ENCODE results near the gene SIRT5. TPM values are rescaled to one million over a fixed set of nuclear protein-coding genes. Genes with fewer than 3 reads are reported as not detected.

The SIRT5 gene
- total RNA-seq, 2 experiments from 2014 or later, result 9.9 to 10.4 TPM

- ChIA-PET CTCF (interaction anchor here (0.7 to 6.9 kb wide), 34 partner anchors 8 to 1734 kb away, joined by 3 to 76 read pairs (median 4); partner anchors contain the start of genes RANBP9, SIRT5 and TBC1D7), POLR2A (interaction anchor here (0.8 to 4.7 kb wide), 8 partner anchors 9 to 287 kb away, joined by 3 to 32 read pairs (median 8); partner anchors contain the start of genes MCUR1, RANBP9, SIRT5 and TBC1D7)
- no peaks in the 10 kb centered on the region for H3K27me3 Mint-ChIP-seq
- peak; percentile 61 for DNase-seq
- peaks cover 30% of the 10 kb centered on the region for H3K36me3 Mint-ChIP-seq
- H3K4me3 Mint-ChIP-seq, result peak overlapping the region; percentile 87
- intact Hi-C loops (cut with micrococcal nuclease), result loop anchor here (1.0 to 5.0 kb wide), 3 partner anchors 41 to 152 kb away; partner anchors contain the start of gene SIRT5
- H3K4me1 Mint-ChIP-seq (ENCODE audit: low read depth), result peaks cover 44% of the 10 kb centered on the region
- no peaks in the 10 kb centered on the region for H3K9me3 Mint-ChIP-seq
- peak overlapping the region; percentile 92 for H3K27ac Mint-ChIP-seq
These were observed 41.4 kb downstream of the SIRT5 start for GRCh38 chr6:13615792-13616120.

GRCh38 chr6:13617066-13617465 is 42.7 kb downstream of the SIRT5 start:
- Mint-ChIP-seq H3K27me3 (no peaks in the 10 kb centered on the region), H3K4me1 (ENCODE audit: low read depth) (peaks cover 37% of the 10 kb centered on the region), H3K27ac (peak overlapping the region; percentile 69), H3K4me3 (peak overlapping the region; percentile 87), H3K36me3 (peaks cover 35% of the 10 kb centered on the region), H3K9me3 (no peaks in the 10 kb centered on the region)
- intact Hi-C loops (cut with micrococcal nuclease), result loop anchor here (5.0 kb wide), 1 partner anchor 150 kb away; no protein-coding TSS in a partner anchor
- DNase-seq, result no peak
- ChIA-PET CTCF (interaction anchor here (0.9 to 6.9 kb wide), 5 partner anchors 7 to 94 kb away, joined by 3 to 76 read pairs (median 30); partner anchors contain the start of genes RANBP9 and SIRT5), POLR2A (interaction anchor here (0.7 to 4.7 kb wide), 5 partner anchors 10 to 177 kb away, joined by 3 to 32 read pairs (median 4); partner anchors contain the start of genes GFOD1 and RANBP9)

GRCh38 chr6:13624871-13625288 is 50.5 kb downstream of the SIRT5 start:
- H3K27me3 Mint-ChIP-seq, result no peaks in the 10 kb centered on the region
- H3K36me3 Mint-ChIP-seq, result peaks cover 47% of the 10 kb centered on the region
- peak overlapping the region; percentile 40 for H3K27ac Mint-ChIP-seq
- CTCF ChIA-PET, result interaction anchor here (0.6 to 2.4 kb wide), 17 partner anchors 9 to 287 kb away, joined by 3 to 30 read pairs (median 3); partner anchors contain the start of genes NOL7 and SIRT5
- peaks cover 20% of the 10 kb centered on the region for H3K4me1 Mint-ChIP-seq (ENCODE audit: low read depth)
- no peaks in the 10 kb centered on the region for H3K9me3 Mint-ChIP-seq
- POLR2A ChIA-PET, result interaction anchor here (1.0 to 2.0 kb wide), 2 partner anchors 9 to 86 kb away, joined by 4 to 7 read pairs; partner anchors contain the start of gene NOL7
- H3K4me3 Mint-ChIP-seq, result no peak overlapping the region
- intact Hi-C loops (cut with micrococcal nuclease), result loop anchor here (2.0 kb wide), 1 partner anchor 86 kb away; the partner anchor contains the start of gene RANBP9
- peak; percentile 25 for DNase-seq

GRCh38 chr6:13629459-13630116 is 55.2 kb downstream of the SIRT5 start:
- Mint-ChIP-seq H3K27ac (peak overlapping the region; percentile 71), H3K36me3 (peaks cover 44% of the 10 kb centered on the region), H3K27me3 (no peaks in the 10 kb centered on the region), H3K4me1 (ENCODE audit: low read depth) (peaks cover 40% of the 10 kb centered on the region), H3K4me3 (no peak overlapping the region), H3K9me3 (no peaks in the 10 kb centered on the region)
- CTCF ChIA-PET, result interaction anchor here (1.5 to 2.6 kb wide), 2 partner anchors 14 to 55 kb away, joined by 3 to 12 read pairs; partner anchors contain the start of genes NOL7 and SIRT5
- POLR2A ChIA-PET, result interaction anchor here (0.8 to 1.1 kb wide), 2 partner anchors 15 to 55 kb away, joined by 3 read pairs; partner anchors contain the start of gene SIRT5
- intact Hi-C loops (cut with micrococcal nuclease), result loop anchor here (2.0 kb wide), 1 partner anchor 43 kb away; no protein-coding TSS in a partner anchor
- DNase-seq, result no peak

- H3K4me1 Mint-ChIP-seq (ENCODE audit: low read depth), result peaks cover 45% of the 10 kb centered on the region
- peaks cover 40% of the 10 kb centered on the region for H3K36me3 Mint-ChIP-seq
- peak overlapping the region; percentile 71 for H3K27ac Mint-ChIP-seq
- CTCF ChIA-PET, result interaction anchor here (1.5 to 2.6 kb wide), 2 partner anchors 15 to 56 kb away, joined by 3 to 12 read pairs; partner anchors contain the start of genes NOL7 and SIRT5
- no peaks in the 10 kb centered on the region for H3K9me3 Mint-ChIP-seq
- POLR2A ChIA-PET, result interaction anchor here (0.8 kb wide), 1 partner anchor 56 kb away, joined by 3 read pairs; the partner anchor contains the start of gene SIRT5
- H3K4me3 Mint-ChIP-seq, result no peak overlapping the region
- H3K27me3 Mint-ChIP-seq, result no peaks in the 10 kb centered on the region
- intact Hi-C loops (cut with micrococcal nuclease), result loop anchor here (2.0 kb wide), 1 partner anchor 42 kb away; no protein-coding TSS in a partner anchor
- DNase-seq, result no peak
These were observed 56.1 kb downstream of the SIRT5 start for GRCh38 chr6:13630499-13630898.

GRCh38 chr6:13633343-13633742 is 58.9 kb downstream of the SIRT5 start:
- H3K4me3 Mint-ChIP-seq, result no peak overlapping the region
- no peaks in the 10 kb centered on the region for H3K27me3 Mint-ChIP-seq
- H3K27ac Mint-ChIP-seq, result no peak overlapping the region
- DNase-seq, result no peak
- peaks cover 38% of the 10 kb centered on the region for H3K36me3 Mint-ChIP-seq
- H3K4me1 Mint-ChIP-seq (ENCODE audit: low read depth), result peaks cover 57% of the 10 kb centered on the region
- intact Hi-C loops (cut with micrococcal nuclease), result no loop called here
- ChIA-PET CTCF (interaction anchor here (0.9 to 1.9 kb wide), 2 partner anchors 18 kb away, joined by 3 to 6 read pairs; partner anchors contain the start of gene NOL7), POLR2A (interaction anchor here (1.1 kb wide), 1 partner anchor 18 kb away, joined by 3 read pairs; the partner anchor contains the start of gene NOL7)
- no peaks in the 10 kb centered on the region for H3K9me3 Mint-ChIP-seq

GRCh38 chr6:13635948-13636658 is 61.7 kb downstream of the SIRT5 start:
- Mint-ChIP-seq H3K4me3 (no peak overlapping the region), H3K27ac (peak overlapping the region; percentile 64), H3K4me1 (ENCODE audit: low read depth) (peaks cover 44% of the 10 kb centered on the region)

GRCh38 chr6:13638014-13638413 is 63.6 kb downstream of the SIRT5 start:
- intact Hi-C loops (cut with micrococcal nuclease), result no loop called here
- no peak for DNase-seq
- CTCF ChIA-PET, result interaction anchor here (1.3 to 2.4 kb wide), 3 partner anchors 13 to 72 kb away, joined by 3 to 8 read pairs (median 6); partner anchors contain the start of gene NOL7
- no peaks in the 10 kb centered on the region for H3K27me3 Mint-ChIP-seq
- no peaks in the 10 kb centered on the region for H3K9me3 Mint-ChIP-seq
- H3K4me3 Mint-ChIP-seq, result no peak overlapping the region
- H3K4me1 Mint-ChIP-seq (ENCODE audit: low read depth), result peaks cover 44% of the 10 kb centered on the region
- peaks cover 31% of the 10 kb centered on the region for H3K36me3 Mint-ChIP-seq
- peak overlapping the region; percentile 38 for H3K27ac Mint-ChIP-seq
- POLR2A ChIA-PET, result no interaction called here

More at GRCh38 chr6:13635948-13636658, 61.7 kb downstream of the SIRT5 start:
- DNase-seq, result no peak
- peaks cover 38% of the 10 kb centered on the region for H3K36me3 Mint-ChIP-seq
- ChIA-PET CTCF (interaction anchor here (2.2 to 2.7 kb wide), 3 partner anchors 11 to 74 kb away, joined by 6 to 10 read pairs (median 8); partner anchors contain the start of gene NOL7), POLR2A (no interaction called here)
- H3K9me3 Mint-ChIP-seq, result no peaks in the 10 kb centered on the region
- intact Hi-C loops (cut with micrococcal nuclease), result no loop called here
- H3K27me3 Mint-ChIP-seq, result no peaks in the 10 kb centered on the region

- Mint-ChIP-seq H3K4me1 (ENCODE audit: low read depth) (peaks cover 50% of the 10 kb centered on the region), H3K36me3 (peaks cover 37% of the 10 kb centered on the region), H3K27ac (peak overlapping the region; percentile 38), H3K4me3 (no peak overlapping the region), H3K27me3 (no peaks in the 10 kb centered on the region), H3K9me3 (no peaks in the 10 kb centered on the region)
- POLR2A ChIA-PET, result interaction anchor here (0.8 kb wide), 1 partner anchor 293 kb away, joined by 3 read pairs; no protein-coding TSS in a partner anchor
- intact Hi-C loops (cut with micrococcal nuclease), result no loop called here
- DNase-seq, result no peak
- CTCF ChIA-PET, result no interaction called here
These were observed 64.2 kb downstream of the SIRT5 start for GRCh38 chr6:13638626-13639025.

- H3K4me1 Mint-ChIP-seq (ENCODE audit: low read depth), result peaks cover 36% of the 10 kb centered on the region
- CTCF ChIA-PET, result interaction anchor here (0.9 to 1.7 kb wide), 2 partner anchors 17 to 26 kb away, joined by 4 to 5 read pairs; partner anchors contain the start of gene NOL7
- POLR2A ChIA-PET, result no interaction called here
- DNase-seq, result no peak
- peak overlapping the region; percentile 76 for H3K27ac Mint-ChIP-seq
- H3K36me3 Mint-ChIP-seq, result peaks cover 37% of the 10 kb centered on the region
- no peaks in the 10 kb centered on the region for H3K9me3 Mint-ChIP-seq
- no peaks in the 10 kb centered on the region for H3K27me3 Mint-ChIP-seq
- intact Hi-C loops (cut with micrococcal nuclease), result loop anchor here (2.0 kb wide), 1 partner anchor 23 kb away; no protein-coding TSS in a partner anchor
- no peak overlapping the region for H3K4me3 Mint-ChIP-seq
These were observed 66.9 kb downstream of the SIRT5 start for GRCh38 chr6:13641315-13641714.

GRCh38 chr6:13643125-13643524 is 68.7 kb downstream of the SIRT5 start:
- Mint-ChIP-seq H3K27me3 (no peaks in the 10 kb centered on the region), H3K27ac (no peak overlapping the region), H3K36me3 (peaks cover 30% of the 10 kb centered on the region), H3K4me1 (ENCODE audit: low read depth) (peaks cover 27% of the 10 kb centered on the region), H3K9me3 (no peaks in the 10 kb centered on the region), H3K4me3 (no peak overlapping the region)
- DNase-seq, result no peak
- intact Hi-C loops (cut with micrococcal nuclease), result loop anchor here (2.0 kb wide), 1 partner anchor 38 kb away; no protein-coding TSS in a partner anchor
- CTCF ChIA-PET, result interaction anchor here (1.2 kb wide), 1 partner anchor 9 kb away, joined by 3 read pairs; no protein-coding TSS in a partner anchor
- POLR2A ChIA-PET, result no interaction called here

Data from activated CD4-positive, alpha-beta memory T cell treated with anti-CD3 and anti-CD28 coated beads for 36 hours (primary cell).